ENCODE results near the gene MAPK8IP1.

DNA sequence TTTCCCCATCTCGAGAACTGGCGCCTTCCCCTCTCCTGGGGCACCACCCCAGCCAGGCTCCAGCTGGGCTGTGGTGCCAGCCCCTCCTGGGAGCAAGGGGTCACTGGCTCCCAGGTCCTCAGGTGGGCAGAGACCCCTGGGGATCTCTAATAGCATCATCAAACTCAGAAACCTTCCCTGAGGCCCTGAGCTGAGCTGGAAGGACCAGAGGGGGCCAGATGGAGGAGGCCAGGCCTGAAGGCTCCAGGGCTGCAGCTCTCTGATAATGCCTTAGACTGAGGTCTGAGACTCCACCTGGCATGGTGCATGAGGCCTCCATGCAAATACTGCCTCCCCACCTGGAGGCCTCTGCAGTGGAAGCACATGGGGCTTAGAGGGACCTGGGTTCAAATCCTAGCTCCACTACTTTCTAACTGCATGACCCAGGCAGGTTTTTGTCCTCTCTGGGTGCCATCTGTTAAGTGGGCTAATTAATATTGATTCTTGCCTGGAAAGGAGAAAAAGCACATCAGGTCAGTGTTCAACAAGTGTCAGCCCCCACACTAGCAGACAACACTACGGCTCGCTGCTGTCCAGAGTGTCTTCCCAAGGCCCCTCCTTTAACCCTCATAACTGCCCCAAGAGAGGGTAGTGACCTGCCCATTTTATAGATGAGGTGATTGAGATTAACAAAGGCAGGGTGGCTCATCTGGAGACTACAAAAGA is 1.5 kb downstream of the MAPK8IP1 start:
- TF ChIP-seq, protein P1, sequence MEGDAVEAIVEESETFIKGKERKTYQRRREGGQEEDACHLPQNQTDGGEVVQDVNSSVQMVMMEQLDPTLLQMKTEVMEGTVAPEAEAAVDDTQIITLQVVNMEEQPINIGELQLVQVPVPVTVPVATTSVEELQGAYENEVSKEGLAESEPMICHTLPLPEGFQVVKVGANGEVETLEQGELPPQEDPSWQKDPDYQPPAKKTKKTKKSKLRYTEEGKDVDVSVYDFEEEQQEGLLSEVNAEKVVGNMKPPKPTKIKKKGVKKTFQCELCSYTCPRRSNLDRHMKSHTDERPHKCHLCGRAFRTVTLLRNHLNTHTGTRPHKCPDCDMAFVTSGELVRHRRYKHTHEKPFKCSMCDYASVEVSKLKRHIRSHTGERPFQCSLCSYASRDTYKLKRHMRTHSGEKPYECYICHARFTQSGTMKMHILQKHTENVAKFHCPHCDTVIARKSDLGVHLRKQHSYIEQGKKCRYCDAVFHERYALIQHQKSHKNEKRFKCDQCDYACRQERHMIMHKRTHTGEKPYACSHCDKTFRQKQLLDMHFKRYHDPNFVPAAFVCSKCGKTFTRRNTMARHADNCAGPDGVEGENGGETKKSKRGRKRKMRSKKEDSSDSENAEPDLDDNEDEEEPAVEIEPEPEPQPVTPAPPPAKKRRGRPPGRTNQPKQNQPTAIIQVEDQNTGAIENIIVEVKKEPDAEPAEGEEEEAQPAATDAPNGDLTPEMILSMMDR (optimal IDR thresholded peaks at IDR 0.05 in 1 of 3, IDR thresholded peaks at IDR 0.05 in 1 of 3, conservative IDR thresholded peaks at IDR 0.05 in 1 of 3; ENCODE audit: extremely low read depth in 1 of 3, insufficient read depth in 2 of 3, low read length in 3 of 3), result no peak
- TF ChIP-seq EZH2 (IDR thresholded peaks at IDR 0.05; ENCODE audit: low read length), result no peak

Data from keratinocyte (primary cell).